GM18867 (cell line): ENCODE measurements around the gene TM7SF3.
"Not testable (repeated sequence)": the region's sequence is repeated elsewhere in the genome, so short reads cannot be mapped to it uniquely, and the experiment has no call there.

Source experiments
- ATAC-seq: cut with Tn5 transposase; IDR thresholded peaks from one replicate; pipeline ENCODE4 v1.9.1; 2021; ENCODE audit warnings: mild to moderate bottlenecking, moderate library complexity; ENCODE audit not compliant: unreplicated experiment

The TM7SF3 gene

DNA sequence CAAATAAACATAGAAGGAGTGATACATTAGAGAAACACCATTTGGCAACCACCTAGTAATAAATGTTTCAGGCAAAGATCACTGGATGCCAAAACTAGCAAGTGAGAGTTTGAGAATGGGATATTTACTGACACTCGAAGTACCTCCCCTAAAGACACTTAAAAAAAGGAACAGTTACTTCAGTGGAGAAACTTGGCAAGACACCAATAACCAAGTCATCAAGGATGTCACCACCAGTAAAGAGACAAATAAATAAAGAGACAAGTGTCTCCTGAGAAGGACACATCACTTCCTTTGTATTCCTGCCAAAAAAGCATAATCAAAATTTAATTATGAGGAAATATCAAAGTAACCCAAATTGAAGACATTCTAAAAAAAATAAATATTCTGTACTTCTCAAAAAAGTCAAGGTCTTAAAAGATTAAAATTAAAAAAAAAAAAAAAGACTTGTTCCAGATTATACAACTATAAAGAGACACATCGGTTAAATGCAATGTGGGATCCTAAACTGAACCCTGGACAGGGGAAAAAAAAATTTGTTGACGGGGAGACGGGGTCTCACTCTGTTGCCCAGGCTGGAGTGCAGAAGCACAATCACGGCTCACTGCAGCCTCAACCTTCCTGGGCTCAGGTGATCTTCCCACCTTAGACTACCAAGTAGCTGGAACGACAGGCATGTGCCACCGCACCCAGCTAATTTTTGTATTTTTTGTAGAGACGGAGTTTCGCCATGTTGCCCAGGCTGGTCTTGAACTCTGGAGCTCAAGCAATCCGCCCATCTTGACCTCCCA is 26.4 kb downstream of the TM7SF3 start:
- no peak for ATAC-seq

DNA sequence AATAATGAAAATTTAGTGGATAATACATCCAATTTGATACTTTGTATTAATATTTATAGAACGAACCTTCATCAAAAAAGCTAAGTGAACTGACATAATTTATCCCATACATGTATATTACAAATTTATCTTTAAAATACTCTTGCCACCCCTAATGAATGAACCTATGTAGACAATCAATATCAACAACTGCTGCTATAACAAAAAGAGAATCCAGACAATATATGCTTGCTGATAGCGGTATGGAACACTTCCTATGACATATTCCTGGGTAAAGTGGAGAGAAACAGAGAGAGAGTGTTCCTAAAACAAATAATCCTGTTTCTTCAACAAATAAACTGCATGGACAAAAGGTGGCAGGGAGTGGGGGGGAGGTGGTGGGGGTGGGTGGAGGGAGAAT is 31.3 kb downstream of the TM7SF3 start:
- ATAC-seq, result no peak

DNA sequence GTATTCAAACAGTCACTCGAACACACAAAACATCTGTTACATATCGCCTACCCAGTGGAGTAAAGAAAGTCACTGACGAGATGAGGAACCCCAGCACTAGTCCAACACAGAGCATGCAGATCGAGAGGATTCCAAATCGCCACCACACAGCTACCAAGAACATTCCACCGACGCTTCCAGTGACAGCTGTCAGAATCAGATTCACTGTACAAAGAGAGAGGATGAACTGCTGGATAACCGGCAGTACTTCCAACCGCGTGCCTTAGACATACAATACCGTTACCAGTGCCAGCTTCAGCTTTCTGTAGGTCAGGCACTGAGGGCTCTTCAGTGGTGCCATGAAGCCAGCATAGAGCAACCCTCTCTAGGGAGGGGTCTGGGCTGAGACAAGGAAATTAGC is 34.5 kb downstream of the TM7SF3 start:
- ATAC-seq, result no peak

DNA sequence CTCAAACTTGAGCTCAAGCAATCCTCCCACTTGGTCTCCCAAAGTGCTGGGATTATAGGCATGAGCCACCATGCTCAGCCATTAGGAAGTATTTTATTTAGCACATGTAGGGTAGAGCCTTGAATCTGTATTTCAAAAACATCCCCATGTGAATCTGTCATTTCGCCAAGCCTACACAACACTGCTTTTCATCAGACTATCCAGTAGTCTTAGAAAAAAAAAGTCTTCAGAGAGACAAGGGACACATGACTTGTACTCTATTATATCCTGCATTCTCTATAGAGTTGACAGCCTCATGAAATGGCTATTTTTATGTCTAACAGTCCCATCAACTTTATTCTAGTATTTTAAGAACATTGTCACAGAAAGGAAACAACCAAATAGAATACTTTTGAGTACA is 35.4 kb downstream of the TM7SF3 start:
- ATAC-seq, result no peak

DNA sequence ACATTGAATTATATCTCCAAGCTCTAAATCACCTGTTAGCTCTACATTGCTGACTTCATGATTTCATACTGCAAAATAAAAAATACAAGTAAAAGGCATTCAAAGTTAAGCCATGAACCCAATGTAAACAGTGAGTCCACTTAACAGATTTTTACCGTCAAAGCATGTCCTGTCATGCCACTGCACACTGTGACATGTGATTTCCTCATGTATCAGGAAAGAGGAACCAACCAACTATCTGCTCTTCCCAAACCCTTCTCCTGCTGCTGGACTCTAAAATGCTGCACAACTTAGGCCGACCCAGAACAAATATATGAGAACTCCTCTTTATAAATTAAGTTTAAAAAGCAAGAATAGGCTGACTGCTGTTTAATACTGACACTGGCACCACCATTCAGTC is 37.5 kb downstream of the TM7SF3 start:
- no peak for ATAC-seq

DNA sequence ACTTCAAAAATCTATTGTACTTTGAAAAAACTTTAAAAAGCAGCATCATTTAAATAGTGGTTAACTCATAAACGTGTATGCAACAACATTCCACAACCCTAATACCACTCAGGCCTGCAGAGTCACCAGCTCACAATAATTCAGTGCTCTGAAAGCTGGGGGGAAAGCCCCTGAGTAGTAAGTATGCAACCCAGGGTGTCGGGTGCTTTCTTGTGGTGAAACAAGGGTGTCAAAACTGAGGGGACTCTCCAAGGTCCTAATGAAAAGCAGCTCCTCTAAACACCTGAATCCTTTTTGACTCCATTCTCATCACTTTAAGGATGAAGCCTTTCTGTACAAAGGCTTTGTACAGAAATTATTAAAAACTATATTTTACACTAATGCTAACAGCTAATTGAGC is 42.2 kb downstream of the TM7SF3 start:
- ATAC-seq, result peak; percentile 95

DNA sequence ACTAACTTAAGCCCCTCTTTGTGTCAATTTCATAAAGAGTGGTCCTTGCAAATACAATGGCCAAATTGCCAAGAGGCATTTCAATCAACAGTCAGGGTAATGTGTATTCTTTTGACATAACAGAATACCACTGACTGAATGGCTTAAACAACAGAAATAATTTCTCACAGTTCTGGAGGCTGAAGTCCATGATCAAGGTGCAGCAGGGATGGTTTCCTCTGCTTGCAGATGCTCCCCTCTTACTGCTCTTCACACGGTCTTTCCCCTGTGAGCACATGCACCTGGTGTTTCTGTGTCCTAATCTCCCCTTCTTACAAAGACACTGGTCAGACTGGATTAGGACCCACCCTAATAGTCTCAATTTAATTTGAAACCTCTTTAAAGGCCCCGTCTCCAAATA is 44.0 kb downstream of the TM7SF3 start:
- ATAC-seq, result no peak

DNA sequence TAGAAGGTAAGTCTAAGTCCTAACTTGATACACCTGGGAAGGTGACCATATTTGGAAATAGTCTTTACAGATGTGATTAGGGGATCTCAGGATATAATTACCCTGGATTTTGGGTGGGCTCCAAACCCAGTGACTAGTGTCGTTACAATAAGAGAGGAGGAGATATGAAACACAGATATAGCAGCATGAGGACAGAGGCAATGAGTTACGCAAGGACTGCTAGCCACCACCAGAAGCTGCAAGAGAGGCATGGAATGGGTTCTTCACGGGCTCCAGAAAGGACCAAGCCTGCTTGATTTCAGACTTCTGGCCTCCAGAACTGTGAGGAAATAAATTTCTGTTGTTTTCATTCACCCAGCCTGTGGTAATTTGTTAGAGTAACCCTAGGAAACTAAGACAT is 47.3 kb downstream of the TM7SF3 start:
- no peak for ATAC-seq

DNA sequence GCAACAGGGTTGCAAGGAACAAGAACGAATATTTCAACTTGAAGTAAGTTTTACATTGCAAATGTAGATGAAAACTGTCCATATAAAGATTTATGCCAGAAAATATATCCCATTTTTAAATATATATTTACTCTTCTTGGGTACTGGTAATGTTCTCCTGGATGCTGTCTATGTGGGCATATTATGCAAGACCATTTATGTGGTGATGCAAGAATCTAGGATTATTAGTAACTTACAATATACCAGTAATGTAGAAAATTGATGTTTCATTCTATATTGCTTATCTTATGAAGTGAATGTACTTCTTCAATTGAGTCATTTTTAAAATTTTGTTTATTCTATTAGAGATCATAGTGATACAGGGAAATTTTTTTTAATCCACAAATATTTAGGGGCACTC is 50.8 kb downstream of the TM7SF3 start:
- ATAC-seq, result no peak

DNA sequence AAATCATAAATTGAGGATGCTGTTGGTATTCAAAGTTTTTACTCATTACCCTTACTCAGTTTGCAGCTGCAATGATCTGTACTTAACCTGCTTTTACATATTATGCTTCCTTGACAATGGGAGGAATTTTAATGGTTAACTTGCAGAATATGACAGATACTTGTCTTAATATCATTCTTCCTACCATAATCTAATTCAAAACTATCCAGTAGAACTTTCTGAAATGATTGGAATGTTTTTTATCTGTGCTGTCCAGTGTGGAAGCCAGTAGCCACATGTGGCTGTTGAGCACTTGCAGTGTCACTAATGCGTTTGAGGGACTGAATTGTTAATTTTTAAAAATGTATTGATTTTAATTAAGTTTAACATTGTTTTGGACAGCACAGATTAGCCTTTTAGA is 52.4 kb downstream of the TM7SF3 start:
- no peak for ATAC-seq

DNA sequence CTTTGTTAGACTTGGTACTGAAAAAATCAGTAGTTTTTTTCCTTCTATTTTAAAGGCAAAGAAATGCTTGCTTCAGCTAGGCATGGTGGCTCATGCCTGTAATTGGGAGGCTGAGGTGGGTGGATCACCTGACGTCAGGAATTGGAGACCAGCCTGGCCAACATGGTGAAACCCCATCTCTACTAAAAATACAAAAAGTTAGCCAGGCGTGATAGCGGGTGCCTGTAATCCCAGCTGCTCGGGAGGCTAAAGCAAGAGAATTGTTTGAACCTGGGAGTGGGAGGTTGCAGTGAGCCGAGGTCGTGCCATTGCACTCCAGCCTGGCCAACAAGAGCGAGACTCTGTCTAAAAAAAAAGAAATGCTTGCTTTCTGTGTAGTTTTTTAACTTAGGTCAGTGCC is 52.8 kb downstream of the TM7SF3 start:
- not testable (repeated sequence) for ATAC-seq

DNA sequence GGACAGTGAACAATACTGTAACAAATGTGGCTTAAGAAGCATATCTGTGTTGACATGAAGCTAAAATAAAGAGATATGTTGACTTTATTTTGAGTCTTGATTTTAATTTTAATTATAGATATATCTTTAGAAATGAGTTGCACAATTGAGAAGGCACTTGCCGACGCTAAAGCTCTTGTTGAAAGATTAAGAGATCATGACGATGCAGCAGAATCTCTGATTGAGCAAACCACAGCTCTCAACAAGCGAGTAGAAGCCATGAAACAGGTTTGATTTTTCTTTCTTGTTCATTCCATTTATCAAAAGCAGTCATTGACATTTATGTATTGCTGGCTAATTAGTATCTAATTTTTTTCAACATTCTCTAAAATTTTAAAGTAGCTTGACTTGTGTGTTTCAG is 60.2 kb downstream of the TM7SF3 start:
- no peak for ATAC-seq

DNA sequence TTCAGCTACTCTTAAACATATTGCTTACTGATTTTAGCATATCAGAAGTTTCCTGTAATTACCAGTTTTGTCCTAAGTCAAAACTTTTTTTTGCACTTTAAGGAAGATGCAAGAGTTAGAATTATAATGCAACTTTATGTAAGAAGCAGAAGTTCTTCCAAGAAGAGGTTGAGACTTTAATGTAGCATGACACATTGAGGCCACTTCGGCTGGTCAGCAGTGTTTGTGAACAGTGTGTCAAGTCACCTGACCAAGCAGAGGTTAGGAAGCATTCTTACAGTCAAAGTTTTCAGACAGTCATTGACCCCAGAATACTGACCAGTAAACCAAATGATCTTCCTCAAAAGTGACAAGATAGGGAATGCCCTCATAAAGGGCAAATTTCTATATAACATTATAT is 60.7 kb downstream of the TM7SF3 start:
- ATAC-seq, result no peak

DNA sequence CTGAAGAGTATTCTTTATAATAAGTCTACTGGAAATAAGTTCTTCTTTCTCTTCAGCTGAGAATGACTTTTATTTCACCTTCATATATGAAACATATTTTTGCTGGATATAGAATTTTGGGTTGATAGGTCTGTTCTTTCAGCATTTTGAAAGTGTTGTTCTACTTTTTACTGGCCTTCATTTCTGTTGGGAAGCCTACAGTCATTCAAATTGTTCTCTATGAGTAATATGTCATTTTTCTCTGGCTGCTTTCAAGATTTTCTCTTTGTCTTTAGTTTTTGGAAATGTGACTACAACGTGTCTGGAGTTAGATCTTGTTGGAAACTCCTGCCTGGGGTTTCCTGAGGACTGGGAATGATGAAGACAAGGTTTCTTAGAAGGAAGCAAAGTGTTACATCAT is 65.9 kb downstream of the TM7SF3 start:
- no peak for ATAC-seq

DNA sequence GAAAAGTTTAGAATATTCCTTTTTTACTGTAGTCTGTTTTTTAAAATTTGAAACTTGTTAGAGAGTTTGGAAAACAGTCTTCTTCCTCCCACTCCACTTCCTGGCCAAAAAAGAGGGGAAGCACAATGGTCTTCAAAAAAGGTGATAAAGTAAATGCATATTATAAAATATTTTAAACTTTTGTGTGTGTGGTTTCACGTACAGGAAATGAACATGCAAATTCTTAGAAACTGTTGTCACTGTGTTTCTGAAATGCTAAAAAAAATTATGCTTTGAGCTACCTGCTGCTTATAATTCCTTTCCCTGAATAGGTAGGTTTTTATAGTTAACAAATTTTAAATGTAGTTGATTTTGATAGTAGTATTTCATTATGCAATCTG is 73.0 kb downstream of the TM7SF3 start:
- no peak for ATAC-seq

DNA sequence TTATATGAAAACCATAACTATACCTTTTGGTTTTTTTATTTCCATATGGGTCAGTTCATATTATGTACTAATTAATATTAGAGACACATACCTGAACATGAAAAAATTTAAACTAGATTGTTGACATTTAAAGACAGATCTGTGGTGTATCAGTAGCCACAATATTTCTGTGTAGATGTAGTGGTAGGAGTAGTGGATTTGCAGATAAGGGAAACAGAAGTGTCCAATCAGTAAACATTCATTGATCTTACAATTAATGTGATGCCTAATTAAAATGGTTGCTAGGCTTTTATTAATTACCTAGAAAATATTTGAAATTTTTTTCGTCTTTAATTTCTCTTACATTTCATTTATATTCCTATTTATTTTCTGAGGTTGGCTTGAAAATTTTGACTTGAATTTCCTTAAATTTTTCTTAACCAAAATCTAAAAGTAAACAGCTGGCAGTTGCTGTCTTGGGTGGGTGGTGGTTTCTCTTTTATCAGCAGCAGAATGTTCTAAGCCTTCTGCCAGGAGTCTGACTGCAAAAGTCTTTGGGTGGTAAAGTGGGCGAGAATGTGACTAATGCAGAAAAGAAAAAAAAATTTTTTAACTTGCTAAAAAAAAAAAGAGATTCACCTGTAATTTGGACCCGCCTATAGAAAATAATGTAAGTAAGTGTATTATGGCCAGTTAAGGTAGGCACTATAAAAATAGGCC is 73.5 kb downstream of the TM7SF3 start:
- no peak for ATAC-seq

DNA sequence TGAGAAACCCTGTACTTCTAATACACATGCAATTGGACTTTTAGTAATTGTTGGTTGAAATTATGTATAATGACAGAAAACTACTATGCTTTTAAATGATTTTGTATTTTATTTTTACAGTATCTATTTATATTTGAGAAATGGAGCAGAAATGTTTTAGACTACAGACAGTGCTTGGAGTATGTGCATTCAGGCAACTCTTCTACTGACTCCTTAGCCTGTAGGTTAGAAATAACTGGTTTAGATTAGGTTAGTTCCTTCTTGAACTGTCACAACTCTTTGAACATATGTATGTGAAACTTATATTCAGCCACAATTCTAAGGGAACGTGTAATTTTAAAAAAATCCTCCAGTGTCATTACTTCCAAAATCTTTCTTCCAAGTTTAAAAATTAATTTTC is 74.2 kb downstream of the TM7SF3 start:
- ATAC-seq, result no peak

DNA sequence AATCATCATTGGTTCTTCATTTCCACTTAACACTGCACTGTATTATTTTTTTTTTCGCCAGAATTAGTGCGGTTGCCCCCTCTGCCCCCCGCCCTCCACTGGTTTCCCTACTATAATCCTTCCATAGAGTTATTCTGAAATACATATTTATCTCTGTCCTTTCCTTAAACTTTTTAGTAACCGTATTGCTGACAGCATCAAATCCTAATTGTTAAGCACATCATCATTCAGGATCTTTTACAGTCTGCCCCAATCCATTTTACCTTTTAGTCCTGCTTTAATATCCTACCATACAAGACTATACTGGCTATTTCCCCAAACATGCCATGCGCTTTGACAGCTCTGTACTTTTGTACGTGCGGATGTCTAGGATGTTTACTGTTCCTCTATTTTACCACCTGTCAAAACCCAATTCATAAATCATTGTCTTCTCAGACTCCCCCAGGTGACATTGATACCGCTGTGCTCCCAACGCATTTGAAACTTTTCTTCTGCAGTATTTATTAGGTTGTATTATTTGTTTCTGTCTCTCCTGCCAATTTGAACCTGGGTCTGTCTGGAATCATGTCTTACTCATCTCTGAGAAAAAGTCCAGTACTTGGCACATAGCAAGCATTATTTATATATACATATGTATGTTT is 74.9 kb downstream of the TM7SF3 start:
- ATAC-seq, result no peak

DNA sequence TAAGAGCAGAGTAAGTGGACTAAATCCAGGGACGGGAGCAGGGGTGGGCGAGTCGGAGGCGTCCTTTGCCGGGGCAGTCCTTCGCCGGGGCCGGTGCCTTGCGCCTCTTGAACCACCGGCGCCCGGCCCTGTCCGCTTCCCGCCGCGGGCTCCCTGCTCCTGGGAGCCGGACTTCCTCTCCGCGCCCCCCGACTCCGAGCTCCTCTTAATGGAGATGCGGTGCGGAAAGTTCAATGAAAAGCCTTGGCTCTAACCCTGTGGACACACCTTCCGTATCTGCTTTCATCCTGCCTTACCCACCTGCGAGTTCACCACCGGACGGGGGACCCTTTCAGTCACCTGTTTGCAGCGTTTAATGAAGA is 75.5 kb downstream of the TM7SF3 start:
- peak; percentile 14 for ATAC-seq

DNA sequence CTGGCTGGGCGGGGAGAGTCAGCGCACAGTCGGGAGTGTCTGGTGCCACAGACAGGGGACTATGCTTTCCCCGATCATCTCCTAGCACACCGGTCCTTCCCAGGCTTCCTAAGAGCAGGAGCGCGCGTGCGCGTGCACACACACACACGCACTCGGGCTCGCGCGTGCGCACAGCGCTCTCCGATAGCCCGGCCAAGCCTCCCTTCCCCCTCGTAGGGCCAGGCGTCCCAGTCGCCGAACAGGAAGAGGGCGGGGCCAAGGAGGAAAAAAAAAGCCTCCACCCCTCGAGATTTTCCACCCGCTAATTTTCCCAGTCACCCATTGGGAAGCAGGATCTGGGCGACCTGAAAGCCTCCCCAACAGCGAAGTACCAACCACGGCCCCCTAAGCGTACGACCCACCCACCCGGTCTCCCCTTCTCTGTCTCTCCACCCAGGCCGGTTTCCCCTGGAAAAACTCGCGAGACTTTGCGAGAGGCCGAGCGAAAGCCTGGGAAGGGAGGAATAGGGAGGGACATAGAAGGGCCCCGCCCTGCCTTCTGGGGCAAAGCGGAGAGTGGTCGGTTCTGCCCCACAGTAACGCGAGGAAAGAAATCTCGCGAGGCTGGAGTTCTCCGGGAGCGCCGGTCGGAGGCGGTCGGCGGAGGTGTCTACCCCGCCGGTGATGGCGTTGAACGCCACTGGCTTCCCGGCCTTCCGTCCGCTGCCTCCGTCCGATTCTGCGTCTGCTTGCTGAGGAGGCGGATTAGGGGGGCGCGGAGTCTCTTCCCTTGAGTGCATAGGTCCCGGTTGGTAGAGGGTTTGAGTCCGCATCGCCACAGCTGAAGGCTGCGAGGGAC is 76.1 kb downstream of the TM7SF3 start, which contains the start of the genes FGFR1OP2 and INTS13:
TSS of gene FGFR1OP2 (plus strand) at position 608 of the 838 bp plus-strand sequence. CDS start 15,689 bp downstream, outside the sequence.
TSS of gene INTS13 (minus strand) at position 119 of the 838 bp plus-strand sequence. CDS start 1,178 bp downstream, outside the sequence.
- ATAC-seq, result peak; percentile 85

DNA sequence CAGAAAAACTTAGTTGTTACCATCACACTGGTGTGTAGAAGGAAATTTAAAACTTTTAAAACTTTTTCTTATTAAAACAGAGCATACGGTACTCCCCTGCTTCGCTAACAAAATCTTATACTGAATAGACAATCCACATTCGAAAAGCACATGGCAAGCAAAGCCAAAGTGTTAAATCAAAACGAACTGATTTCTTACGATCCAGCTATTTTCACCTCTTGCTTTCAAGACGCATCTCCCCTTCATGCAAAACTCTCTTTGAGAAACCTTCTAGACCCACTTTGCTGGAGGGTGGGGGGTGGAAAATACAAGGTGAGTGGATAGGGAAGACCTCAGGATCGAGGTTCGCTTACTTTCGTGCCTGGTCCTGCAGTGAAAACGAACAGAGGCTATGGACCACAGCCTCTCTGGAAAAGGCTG is 76.7 kb downstream of the TM7SF3 start:
- ATAC-seq, result no peak
